ENCODE results near the gene CTAGE1. TPM values are rescaled to one million over a fixed set of nuclear protein-coding genes. Genes with fewer than 3 reads are reported as not detected.

CTAGE1 gene
- total RNA-seq, 1 donor from 2014 or later: not detected

DNA sequence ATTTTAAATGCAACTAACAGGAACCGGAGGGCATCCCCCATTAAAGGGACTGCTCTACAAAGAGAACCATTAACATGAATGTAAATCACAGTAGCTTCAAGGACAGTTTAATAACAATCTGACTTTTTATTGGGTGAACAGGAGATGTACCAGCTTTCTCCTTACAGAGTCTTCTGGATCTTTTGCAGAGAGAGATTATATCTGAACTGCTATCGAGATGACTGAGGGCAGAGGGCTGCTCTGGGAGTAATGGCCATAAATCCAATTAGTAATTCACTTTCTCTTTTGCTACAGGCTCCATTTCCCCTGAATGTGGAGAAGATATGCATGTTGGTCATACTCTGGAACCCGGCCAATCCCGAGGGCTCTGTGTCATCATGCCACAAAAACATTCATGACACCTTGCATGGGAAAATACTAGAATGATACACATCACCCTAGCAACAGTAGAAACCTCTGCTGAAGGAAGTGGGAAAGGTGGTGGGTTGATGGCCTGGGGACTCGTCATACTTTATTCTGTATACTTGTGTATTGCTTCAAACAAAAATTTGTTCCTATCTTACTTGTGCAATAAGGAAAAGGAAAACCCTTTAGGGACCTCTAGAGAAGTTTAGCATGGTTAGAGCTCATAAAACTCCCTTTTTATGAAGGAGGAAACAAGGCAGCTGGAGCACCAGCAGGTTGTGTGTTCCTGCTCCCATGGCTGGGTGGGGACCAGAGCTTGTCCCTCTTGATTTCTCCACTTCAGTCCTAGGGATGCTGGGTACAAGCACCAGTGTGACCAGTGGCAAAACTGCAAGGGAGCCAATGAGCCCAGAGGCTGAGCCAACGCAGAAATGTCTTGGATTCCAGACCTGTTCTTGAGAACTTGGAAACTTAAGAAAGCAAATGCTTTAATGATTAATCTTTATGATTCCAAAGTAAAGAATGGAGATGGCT is 26.0 kb downstream of the CTAGE1 start:
- Mint-ChIP-seq H3K4me3 (no peak overlapping the region), H3K36me3 (no peaks in the 10 kb centered on the region), H3K27ac (no peak overlapping the region), H3K4me1 (no peaks in the 10 kb centered on the region), H3K27me3 (ENCODE audit: insufficient read depth, low read depth) (no peaks in the 10 kb centered on the region), H3K9me3 (no peaks in the 10 kb centered on the region)
- no peak overlapping the region for H3K9ac ChIP-seq
- no peak overlapping the region for H3K4me2 ChIP-seq
- H3K9me3 ChIP-seq (ENCODE audit: low read depth): no peaks in the 10 kb centered on the region
- no peak overlapping the region for H3K4me3 ChIP-seq
- no peak overlapping the region for H3K27ac ChIP-seq
- no peak overlapping the region for H2AFZ ChIP-seq (replicated peaks)
- H3K4me1 ChIP-seq: no peaks in the 10 kb centered on the region
- no peak for DNase-seq (ENCODE audit: low spot score)
- no peaks in the 10 kb centered on the region for H3K36me3 ChIP-seq
- H3F3A ChIP-seq (ENCODE audit: low read depth): no peaks in the 10 kb centered on the region
- H3K27me3 ChIP-seq: no peaks in the 10 kb centered on the region
- no peaks in the 10 kb centered on the region for H4K20me1 ChIP-seq (ENCODE audit: low read depth)
- no peaks in the 10 kb centered on the region for H3K79me2 ChIP-seq (ENCODE audit: low read depth)
- TF ChIP-seq, protein P1, sequence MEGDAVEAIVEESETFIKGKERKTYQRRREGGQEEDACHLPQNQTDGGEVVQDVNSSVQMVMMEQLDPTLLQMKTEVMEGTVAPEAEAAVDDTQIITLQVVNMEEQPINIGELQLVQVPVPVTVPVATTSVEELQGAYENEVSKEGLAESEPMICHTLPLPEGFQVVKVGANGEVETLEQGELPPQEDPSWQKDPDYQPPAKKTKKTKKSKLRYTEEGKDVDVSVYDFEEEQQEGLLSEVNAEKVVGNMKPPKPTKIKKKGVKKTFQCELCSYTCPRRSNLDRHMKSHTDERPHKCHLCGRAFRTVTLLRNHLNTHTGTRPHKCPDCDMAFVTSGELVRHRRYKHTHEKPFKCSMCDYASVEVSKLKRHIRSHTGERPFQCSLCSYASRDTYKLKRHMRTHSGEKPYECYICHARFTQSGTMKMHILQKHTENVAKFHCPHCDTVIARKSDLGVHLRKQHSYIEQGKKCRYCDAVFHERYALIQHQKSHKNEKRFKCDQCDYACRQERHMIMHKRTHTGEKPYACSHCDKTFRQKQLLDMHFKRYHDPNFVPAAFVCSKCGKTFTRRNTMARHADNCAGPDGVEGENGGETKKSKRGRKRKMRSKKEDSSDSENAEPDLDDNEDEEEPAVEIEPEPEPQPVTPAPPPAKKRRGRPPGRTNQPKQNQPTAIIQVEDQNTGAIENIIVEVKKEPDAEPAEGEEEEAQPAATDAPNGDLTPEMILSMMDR (IDR thresholded peaks at IDR 0.05): no peak
- TF ChIP-seq EZH2phosphoT487 (IDR thresholded peaks at IDR 0.05) (no peak), EZH2 (IDR thresholded peaks at IDR 0.05) (no peak)

DNA sequence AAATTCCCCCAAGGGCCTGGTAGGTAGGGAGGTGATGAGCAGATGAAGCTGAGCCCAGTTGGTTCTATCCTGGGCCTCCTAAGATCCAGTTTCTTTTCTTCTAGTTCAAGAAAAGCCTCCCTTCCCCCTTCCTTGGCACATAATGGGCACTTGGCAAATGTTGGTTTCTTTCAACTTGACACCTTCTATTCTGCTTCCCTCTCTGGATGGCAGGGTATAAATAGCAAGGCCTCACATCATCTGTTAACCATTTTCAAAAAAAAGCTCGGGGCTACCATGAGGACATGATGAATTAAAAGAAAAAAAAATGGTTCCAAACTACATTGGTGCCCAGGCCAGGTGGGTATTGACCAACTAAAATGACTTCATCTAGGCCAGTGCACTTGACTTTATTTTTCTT is 29.9 kb downstream of the CTAGE1 start:
- no peaks in the 10 kb centered on the region for H3K36me3 ChIP-seq
- Mint-ChIP-seq H3K4me1 (no peaks in the 10 kb centered on the region), H3K4me3 (no peak overlapping the region), H3K9me3 (no peaks in the 10 kb centered on the region), H3K27me3 (ENCODE audit: insufficient read depth, low read depth) (no peaks in the 10 kb centered on the region), H3K36me3 (no peaks in the 10 kb centered on the region), H3K27ac (no peak overlapping the region)
- no peak overlapping the region for H2AFZ ChIP-seq (replicated peaks)
- H4K20me1 ChIP-seq (ENCODE audit: low read depth): no peaks in the 10 kb centered on the region
- H3K27ac ChIP-seq: no peak overlapping the region
- H3K4me3 ChIP-seq: no peak overlapping the region
- H3K79me2 ChIP-seq (ENCODE audit: low read depth): no peaks in the 10 kb centered on the region
- H3K4me1 ChIP-seq: no peaks in the 10 kb centered on the region
- no peak overlapping the region for H3K9ac ChIP-seq
- no peaks in the 10 kb centered on the region for H3K27me3 ChIP-seq
- H3K9me3 ChIP-seq (ENCODE audit: low read depth): no peaks in the 10 kb centered on the region
- H3F3A ChIP-seq (ENCODE audit: low read depth): no peaks in the 10 kb centered on the region
- TF ChIP-seq EZH2 (IDR thresholded peaks at IDR 0.05): no peak
- TF ChIP-seq, protein P1 (IDR thresholded peaks at IDR 0.05): no peak
- no peak overlapping the region for H3K4me2 ChIP-seq
- DNase-seq (ENCODE audit: low spot score): no peak

DNA sequence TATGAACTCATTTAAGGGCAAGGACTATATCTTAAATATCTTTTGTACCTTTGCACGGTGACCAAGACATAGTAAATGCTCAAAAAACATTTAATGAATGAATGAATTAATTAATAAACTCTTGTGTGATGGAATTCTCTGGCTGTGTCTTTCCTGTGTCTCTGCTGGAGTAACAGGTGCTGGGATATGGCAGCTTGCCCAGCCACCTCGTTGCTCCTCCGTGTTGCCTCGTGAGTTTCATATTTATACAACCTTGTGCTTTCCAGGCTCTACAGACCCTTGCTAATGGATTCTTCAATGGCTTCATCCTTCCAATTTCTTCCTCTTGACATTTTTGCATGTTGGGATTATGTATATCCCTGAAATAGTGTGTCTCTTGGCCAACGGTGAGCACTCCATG is 30.4 kb downstream of the CTAGE1 start:
- Histone ChIP-seq H2AFZ (replicated peaks) (no peak overlapping the region), H3K4me3 (no peak overlapping the region), H4K20me1 (ENCODE audit: low read depth) (no peaks in the 10 kb centered on the region), H3K79me2 (ENCODE audit: low read depth) (no peaks in the 10 kb centered on the region), H3K27me3 (no peaks in the 10 kb centered on the region), H3K9ac (no peak overlapping the region), H3K9me3 (ENCODE audit: low read depth) (no peaks in the 10 kb centered on the region), H3K27ac (no peak overlapping the region), H3F3A (ENCODE audit: low read depth) (no peaks in the 10 kb centered on the region), H3K4me2 (no peak overlapping the region), H3K4me1 (no peaks in the 10 kb centered on the region), H3K36me3 (no peaks in the 10 kb centered on the region)
- Mint-ChIP-seq H3K4me3 (no peak overlapping the region), H3K4me1 (no peaks in the 10 kb centered on the region), H3K9me3 (no peaks in the 10 kb centered on the region), H3K27ac (no peak overlapping the region), H3K27me3 (ENCODE audit: insufficient read depth, low read depth) (no peaks in the 10 kb centered on the region), H3K36me3 (no peaks in the 10 kb centered on the region)
- TF ChIP-seq EZH2 (IDR thresholded peaks at IDR 0.05) (no peak), EZH2phosphoT487 (IDR thresholded peaks at IDR 0.05) (no peak)
- TF ChIP-seq, protein P1 (IDR thresholded peaks at IDR 0.05): no peak
- DNase-seq (ENCODE audit: low spot score): no peak
